ENCODE data around the gene AHRR. TPM values are rescaled to one million over a fixed set of nuclear protein-coding genes. Genes with fewer than 3 reads are reported as not detected.

The AHRR gene
- total RNA-seq, 1 experiment from 2014 or later = 2.2 TPM

DNA sequence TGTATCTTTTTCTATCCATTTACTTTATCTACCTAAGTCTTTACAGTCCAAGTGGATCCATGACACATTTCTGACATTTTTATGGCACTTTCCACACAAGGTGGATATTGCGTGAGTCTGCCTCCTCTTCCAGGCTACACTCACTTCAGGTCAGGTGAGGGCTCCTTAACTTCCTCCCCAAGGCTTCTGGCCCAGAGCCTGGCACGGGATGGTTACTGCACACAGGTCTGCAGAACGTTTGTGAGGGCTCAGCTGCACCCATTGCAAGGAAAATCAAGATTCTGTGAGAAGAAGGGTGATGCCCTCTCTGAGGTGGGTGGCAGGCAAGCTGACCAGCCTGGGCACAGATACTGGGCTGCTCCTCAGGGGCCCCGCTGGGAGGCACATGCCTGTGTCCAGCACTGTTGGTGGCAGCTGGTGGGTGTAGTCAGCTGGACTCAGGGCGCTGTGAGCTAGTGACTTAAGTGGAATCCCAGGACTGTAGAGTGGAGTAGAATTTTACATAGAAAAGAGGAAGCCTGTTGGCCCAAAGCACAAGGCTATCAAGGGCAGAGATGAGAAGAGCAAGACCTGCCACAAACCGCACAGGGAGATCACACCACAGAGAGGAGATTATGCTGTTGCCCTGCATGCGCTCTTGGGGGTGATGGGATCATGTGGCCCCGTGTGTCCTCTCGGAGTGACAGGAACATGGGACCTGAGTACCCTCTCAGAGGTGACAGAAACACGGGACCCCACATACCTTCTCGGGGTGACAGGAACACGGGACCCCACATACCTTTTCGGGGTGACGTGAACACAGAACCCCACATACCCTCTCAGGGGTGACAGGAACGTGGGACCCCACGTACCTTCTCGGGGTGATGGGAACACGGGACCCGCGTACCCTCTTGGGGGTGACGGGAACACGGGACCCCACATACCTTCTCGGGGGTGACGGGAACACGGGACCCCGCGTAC lies 21.3 kb downstream of the AHRR start:
- Mint-ChIP-seq H3K27ac (no peak overlapping the region), H3K4me3 (peak overlapping the region; percentile 0 to 58; a peak in 1 of 5 replicates), H3K9me3 (peaks cover 0 to 10% of the 10 kb centered on the region in 2 experiments; a peak in 2 of 5 replicates), H3K27me3 (ENCODE audit: low read depth) (peaks cover 28% of the 10 kb centered on the region), H3K4me1 (peaks cover 17 to 29% of the 10 kb centered on the region in 2 experiments), H3K36me3 (ENCODE audit: insufficient read depth in 1 of 3, low read depth in 3 of 3) (no peaks in the 10 kb centered on the region)
- H3K14ac ChIP-seq (ENCODE audit: insufficient read depth, low read length) = no peak overlapping the region
- no peak overlapping the region for H3K18ac ChIP-seq (ENCODE audit: insufficient read length, low read depth, low read length)
- H2BK12ac ChIP-seq (ENCODE audit: insufficient read length, low read depth, low read length) = no peak overlapping the region
- no peak overlapping the region for H3K27ac ChIP-seq (ENCODE audit: insufficient read length, low read depth, low read length)
- H3K4ac ChIP-seq (ENCODE audit: low read depth, low read length) = no peak overlapping the region
- H3K23me2 ChIP-seq (ENCODE audit: insufficient read length, low read depth, low read length, poor library complexity, severe bottlenecking) = peaks cover 6% of the 10 kb centered on the region
- H3K56ac ChIP-seq (ENCODE audit: insufficient read length, low read depth, low read length) = no peak overlapping the region
- H4K8ac ChIP-seq (replicated peaks; ENCODE audit: insufficient read length, low read depth, low read length) = no peak overlapping the region
- H2AFZ ChIP-seq (ENCODE audit: low read length) = no peak overlapping the region
- H2BK120ac ChIP-seq (ENCODE audit: low read depth, low read length, poor library complexity, severe bottlenecking) = no peak overlapping the region
- no peak for DNase-seq
- H4K20me1 ChIP-seq (ENCODE audit: control insufficient read depth, insufficient read depth, insufficient read length) = no peaks in the 10 kb centered on the region
- H3K4me1 ChIP-seq (ENCODE audit: insufficient read depth, low read length) = no peaks in the 10 kb centered on the region
- no peak overlapping the region for H3K23ac ChIP-seq (ENCODE audit: insufficient read length, low read depth, low read length)
- TF ChIP-seq, protein P1, sequence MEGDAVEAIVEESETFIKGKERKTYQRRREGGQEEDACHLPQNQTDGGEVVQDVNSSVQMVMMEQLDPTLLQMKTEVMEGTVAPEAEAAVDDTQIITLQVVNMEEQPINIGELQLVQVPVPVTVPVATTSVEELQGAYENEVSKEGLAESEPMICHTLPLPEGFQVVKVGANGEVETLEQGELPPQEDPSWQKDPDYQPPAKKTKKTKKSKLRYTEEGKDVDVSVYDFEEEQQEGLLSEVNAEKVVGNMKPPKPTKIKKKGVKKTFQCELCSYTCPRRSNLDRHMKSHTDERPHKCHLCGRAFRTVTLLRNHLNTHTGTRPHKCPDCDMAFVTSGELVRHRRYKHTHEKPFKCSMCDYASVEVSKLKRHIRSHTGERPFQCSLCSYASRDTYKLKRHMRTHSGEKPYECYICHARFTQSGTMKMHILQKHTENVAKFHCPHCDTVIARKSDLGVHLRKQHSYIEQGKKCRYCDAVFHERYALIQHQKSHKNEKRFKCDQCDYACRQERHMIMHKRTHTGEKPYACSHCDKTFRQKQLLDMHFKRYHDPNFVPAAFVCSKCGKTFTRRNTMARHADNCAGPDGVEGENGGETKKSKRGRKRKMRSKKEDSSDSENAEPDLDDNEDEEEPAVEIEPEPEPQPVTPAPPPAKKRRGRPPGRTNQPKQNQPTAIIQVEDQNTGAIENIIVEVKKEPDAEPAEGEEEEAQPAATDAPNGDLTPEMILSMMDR (conservative IDR thresholded peaks at IDR 0.05) = no peak
- no CpG with 5 or more reads among the region's 27 CpGs for WGBS (ENCODE audit: extremely low coverage, insufficient read length, low lambda C conversion rate)
- no peaks in the 10 kb centered on the region; the same call in 1 of the 2 replicates for H3K27me3 ChIP-seq (ENCODE audit: insufficient read depth, low read length)
- H3K9ac ChIP-seq (ENCODE audit: extremely low read depth, insufficient read length, low read length) = no peak overlapping the region
- no peaks in the 10 kb centered on the region for H3K79me1 ChIP-seq (ENCODE audit: insufficient read depth, low read depth, low read length, poor library complexity, severe bottlenecking)
- no peak overlapping the region for H4K91ac ChIP-seq (ENCODE audit: insufficient read length, low read depth, low read length)
- H2AK5ac ChIP-seq (ENCODE audit: insufficient read length, low read length) = no peak overlapping the region
- H3K79me2 ChIP-seq (ENCODE audit: insufficient read depth, low read length) = no peaks in the 10 kb centered on the region
- H3K4me2 ChIP-seq (ENCODE audit: insufficient read depth, insufficient read length, low read length) = no peak overlapping the region
- no peak overlapping the region for H2BK5ac ChIP-seq (ENCODE audit: insufficient read length, low read length)
- no peak overlapping the region for H2BK20ac ChIP-seq (ENCODE audit: low read depth, low read length, poor library complexity, severe bottlenecking)
- H3T11ph ChIP-seq (ENCODE audit: low read length) = no peak overlapping the region
- no peaks in the 10 kb centered on the region for H3K9me3 ChIP-seq (ENCODE audit: control insufficient read depth, low read depth, low read length)
- no peak overlapping the region for H2BK15ac ChIP-seq (ENCODE audit: low read depth, low read length)
- H4K5ac ChIP-seq (ENCODE audit: insufficient read length, low read depth, low read length) = no peak overlapping the region
